Measurements from ENCODE around the gene TTC27. TPM values are rescaled to one million over a fixed set of nuclear protein-coding genes. Genes with fewer than 3 reads are reported as not detected.

Gene TTC27
- 21.2 and 30.8 TPM in 2 replicates for total RNA-seq

GRCh38 chr2:32627814-32628579 is at the start of gene TTC27:
Gene TTC27, plus strand, starts transcription at chr2:32628050. Its CDS starts 243 bp downstream, at chr2:32628293.

